SK-N-SH (cell line): ENCODE data around the gene ARID4B. TPM values are rescaled to one million over a fixed set of nuclear protein-coding genes. Genes with fewer than 3 reads are reported as not detected.
A peak's percentile ranks its signal among the peaks of the same experiment; 100 is the strongest.

Experiments used
- CTCF ChIA-PET: fragments of 300-600, 350-600 bp; formaldehyde crosslinking; extraction: SDS; loops from one replicate; lab custom pipeline; 2021; lab: Yijun Ruan, JAX
- POLR2A ChIA-PET: fragments of 350-600 bp; sonication (Branson Sonifier 250); formaldehyde crosslinking; extraction: SDS; loops from one replicate; lab custom pipeline; 2020; ENCODE audit warnings: antibody characterized with exemption, inconsistent platforms; lab: Yijun Ruan, JAX
- DNase-seq: peaks from one replicate; pipeline ENCODE4 v3.0.0; 2012
- H2AFZ ChIP-seq: fragments of 200-600 bp; sonication (generic); 2 replicates; pipeline ENCODE4 v1.8.1; 2016; ENCODE audit warnings: antibody characterized with exemption, mild to moderate bottlenecking, low read depth
- H3F3A ChIP-seq: fragments of 200-600 bp; sonication (generic); replicated peaks from 2 replicates; pipeline ENCODE3; 2016; ENCODE audit warnings: antibody characterized with exemption, mild to moderate bottlenecking; ENCODE audit not compliant: insufficient read depth
- H3K27ac ChIP-seq, 2 experiments: fragments of 200-500 bp in 1 of 2; fragments of 200-600 bp in 1 of 2; sonication (Bioruptor generic) in 1 of 2; sonication (generic), shearing (Covaris generic) in 1 of 2; 2 replicates each; pipeline versions ENCODE4 v1.5.1 to v1.6.1; 2014 to 2016; ENCODE audit warnings: low read depth in 2 of 2, inconsistent platforms in 1 of 2, low read length in 1 of 2, mild to moderate bottlenecking in 1 of 2, mixed read lengths in 1 of 2
- H3K27me3 ChIP-seq: fragments of 200-600 bp; sonication (generic), shearing (Covaris generic); 2 replicates; pipeline ENCODE4 v1.6.1; 2016; ENCODE audit warnings: mixed run types; ENCODE audit not compliant: insufficient read depth
- H3K36me3 ChIP-seq, 2 experiments: fragments of 200-500 bp in 1 of 2; fragments of 200-600 bp in 1 of 2; sonication (Bioruptor generic) in 1 of 2; sonication (generic) in 1 of 2; replicated peaks in 1 of 2; 2 replicates each; pipeline versions ENCODE3 to v1.5.1; 2014 to 2016; ENCODE audit warnings: low read length in 1 of 2, mild to moderate bottlenecking in 1 of 2; ENCODE audit not compliant: insufficient read depth in 2 of 2, control insufficient read depth in 1 of 2
- H3K4me1 ChIP-seq, 2 experiments: fragments of 200-500 bp in 1 of 2; fragments of 200-600 bp in 1 of 2; sonication (Bioruptor generic) in 1 of 2; sonication (generic), shearing (Covaris generic) in 1 of 2; 2 replicates each; pipeline versions ENCODE4 v1.5.1 to v1.6.1; 2014 to 2016; ENCODE audit warnings: low read depth in 1 of 2, low read length in 1 of 2, mixed run types in 1 of 2; ENCODE audit not compliant: insufficient read depth in 2 of 2, control insufficient read depth in 1 of 2
- H3K4me2 ChIP-seq: fragments of 200-600 bp; sonication (generic), shearing (Covaris generic); 2 replicates; pipeline ENCODE4 v1.6.1; 2017; ENCODE audit warnings: mixed run types
- H3K4me3 ChIP-seq, 2 experiments: fragments of 200-500 bp in 1 of 2; fragments of 200-600 bp in 1 of 2; sonication (Bioruptor generic) in 1 of 2; sonication (generic), shearing (Covaris generic) in 1 of 2; 2 replicates each; pipeline versions ENCODE4 v1.5.1 to v1.8.1; 2014 to 2016; ENCODE audit warnings: low read depth in 2 of 2, inconsistent platforms in 1 of 2, low read length in 1 of 2, mild to moderate bottlenecking in 1 of 2, mixed read lengths in 1 of 2, moderate library complexity in 1 of 2
- H3K79me2 ChIP-seq: fragments of 200-600 bp; sonication (generic); 2 replicates; pipeline ENCODE4 v1.8.1; 2017; ENCODE audit warnings: mild to moderate bottlenecking; ENCODE audit not compliant: insufficient read depth
- H3K9ac ChIP-seq: fragments of 200-600 bp; sonication (generic); 2 replicates; pipeline ENCODE4 v1.6.1; 2017; ENCODE audit warnings: mixed run types
- H3K9me2 ChIP-seq: fragments of 200-600 bp; sonication (generic); 2 replicates; pipeline ENCODE4 v1.6.1; 2017; ENCODE audit warnings: mixed run types
- H3K9me3 ChIP-seq: fragments of 200-600 bp; sonication (generic); 2 replicates; pipeline ENCODE4 v1.6.1; 2017; ENCODE audit warnings: mixed run types, mild to moderate bottlenecking, moderate library complexity
- H4K20me1 ChIP-seq: fragments of 200-600 bp; sonication (generic); 2 replicates; pipeline ENCODE4 v1.6.1; 2017; ENCODE audit warnings: mild to moderate bottlenecking, mixed run types; ENCODE audit not compliant: insufficient read depth
- CHD2 ChIP-seq: fragments of 150-350 bp; IDR thresholded peaks from 2 replicates; pipeline ENCODE4 v1.6.1; 2018; ENCODE audit warnings: low read length; ENCODE audit not compliant: partially characterized antibody
- ELF1 ChIP-seq: IDR thresholded peaks from 2 replicates; pipeline ENCODE4 v1.4.0; 2012
- EZH2phosphoT487 ChIP-seq: fragments of 200-600 bp; sonication (generic); IDR thresholded peaks from 2 replicates; pipeline ENCODE4 v1.6.1; 2017; ENCODE audit warnings: low read depth, mixed run types, mild to moderate bottlenecking, antibody characterized with exemption, moderate library complexity, borderline replicate concordance
- FOSL2 ChIP-seq: IDR thresholded peaks from 2 replicates; pipeline ENCODE4 v1.4.0; 2012; ENCODE audit warnings: low read depth, mild to moderate bottlenecking, moderate library complexity, borderline replicate concordance
- FOXJ3 ChIP-seq: sonication (generic); formaldehyde crosslinking; IDR thresholded peaks from 2 replicates; pipeline ENCODE4 v1.5.1; 2020; ENCODE audit warnings: mild to moderate bottlenecking, missing genetic modification reagents
- FOXM1 ChIP-seq: IDR thresholded peaks from 2 replicates; pipeline ENCODE4 v1.4.0; 2012; ENCODE audit warnings: low read depth, mild to moderate bottlenecking
- IRF3 ChIP-seq: fragments of 150-350 bp; IDR thresholded peaks from 2 replicates; pipeline ENCODE4 v1.6.1; 2016; ENCODE audit warnings: mild to moderate bottlenecking, low read depth, low read length
- JUND ChIP-seq: IDR thresholded peaks from 2 replicates; pipeline ENCODE4 v1.4.0; 2012
- MXI1 ChIP-seq: IDR thresholded peaks from 2 replicates; pipeline ENCODE4 v1.6.1; 2012; ENCODE audit warnings: mild to moderate bottlenecking, low read depth, low read length, improper control_type of control experiment
- NFIC ChIP-seq: IDR thresholded peaks from 2 replicates; pipeline ENCODE4 v1.4.0; 2012; ENCODE audit warnings: borderline replicate concordance
- NRF1 ChIP-seq: IDR thresholded peaks from 2 replicates; pipeline ENCODE4 v1.6.1; 2012; ENCODE audit warnings: low read depth, mild to moderate bottlenecking, low read length
- POLR2AphosphoS5 ChIP-seq: IDR thresholded peaks from 2 replicates; pipeline ENCODE4 v1.6.1; 2012; ENCODE audit warnings: low read depth, low read length
- RAD21 ChIP-seq: IDR thresholded peaks from 2 replicates; pipeline ENCODE4 v1.6.1; 2012; ENCODE audit warnings: mild to moderate bottlenecking, low read length
- RCOR1 ChIP-seq: fragments of 150-350 bp; IDR thresholded peaks from 2 replicates; pipeline ENCODE4 v1.6.1; 2017; ENCODE audit warnings: antibody characterized with exemption, low read length
- RXRA ChIP-seq: IDR thresholded peaks from 2 replicates; pipeline ENCODE4 v1.4.0; 2012; ENCODE audit warnings: low read depth, mild to moderate bottlenecking, borderline replicate concordance
- SIN3A ChIP-seq: IDR thresholded peaks from 2 replicates; pipeline ENCODE4 v1.6.1; 2012; ENCODE audit warnings: low read depth, mild to moderate bottlenecking, low read length, moderate library complexity, borderline replicate concordance
- SMC3 ChIP-seq: IDR thresholded peaks from 2 replicates; pipeline ENCODE4 v1.6.1; 2012; ENCODE audit warnings: low read depth, low read length, improper control_type of control experiment
- TAF1 ChIP-seq: IDR thresholded peaks from 2 replicates; pipeline ENCODE4 v1.6.1; 2012; ENCODE audit warnings: low read depth, mild to moderate bottlenecking, low read length, moderate library complexity, borderline replicate concordance
- USF2 ChIP-seq: fragments of 150-350 bp; IDR thresholded peaks from 2 replicates; pipeline ENCODE4 v1.6.1; 2017; ENCODE audit warnings: antibody characterized with exemption, low read length, low read depth, borderline replicate concordance
- ZBTB33 ChIP-seq: IDR thresholded peaks from 2 replicates; pipeline ENCODE4 v1.4.0; 2012; ENCODE audit warnings: low read depth, borderline replicate concordance
- WGBS: methylation state at CpG from one replicate; pipeline ENCODE4 v1.1.6; 2017; ENCODE audit warnings: low lambda C conversion rate; 5-methylcytosine and 5-hydroxymethylcytosine counted together
- polyA plus RNA-seq, 3 experiments: library from polyadenylated mRNA; depleted of rRNA; stranded (reverse); fragments of >200 nt; gene quantifications; 2 replicates each; pipeline ENCODE4 v1.2.3, GENCODE V29; 2012

The ARID4B gene
- polyA plus RNA-seq, 1 of the 3 experiments (the other 2 are of a cell fraction), result 4.4 TPM

GRCh38 chr1:235124111-235124510, 203.9 kb downstream of the ARID4B start:
- no peaks in the 10 kb centered on the region for H3K27me3 ChIP-seq
- no peak for DNase-seq
- TF ChIP-seq FOSL2 (no peak), EZH2phosphoT487 (no peak), RAD21 (no peak), CHD2 (no peak), SMC3 (no peak), POLR2AphosphoS5 (no peak), IRF3 (no peak), NRF1 (no peak), TAF1 (no peak), FOXM1 (no peak), ZBTB33 (no peak), USF2 (no peak), RXRA (no peak), RCOR1 (no peak), SIN3A (no peak), ELF1 (no peak), FOXJ3 (CRISPR knock-in tag) (no peak), JUND (no peak), NFIC (no peak), MXI1 (no peak)
- TF ChIP-seq, all 33 proteins: peak for 0
- H2AFZ ChIP-seq, result no peak overlapping the region
- ChIA-PET CTCF (interaction anchor here (0.9 to 4.9 kb wide), 2 partner anchors 20 to 293 kb away, joined by 5 to 25 read pairs; no protein-coding TSS in a partner anchor), POLR2A (no interaction called here)
- peaks cover 8% of the 10 kb centered on the region for H3F3A ChIP-seq
- H3K79me2 ChIP-seq, result peaks cover 95% of the 10 kb centered on the region
- 0 out of 2 replicates have a peak overlapping the region, but pooled peaks have one; percentile 18 for H3K4me2 ChIP-seq
- peaks cover 9 to 10% of the 10 kb centered on the region in 2 experiments; a peak in 3 of 4 replicates for H3K4me1 ChIP-seq
- 99% methylated on average over 9 of the region's 9 CpGs for WGBS
- H3K36me3 ChIP-seq, result peaks cover 36 to 40% of the 10 kb centered on the region in 2 experiments
- no peak overlapping the region; a peak in 1 of 4 replicates for H3K4me3 ChIP-seq
- no peak overlapping the region for H3K9ac ChIP-seq
- no peaks in the 10 kb centered on the region for H3K9me3 ChIP-seq
- peaks cover 80% of the 10 kb centered on the region for H4K20me1 ChIP-seq
- no peak overlapping the region for H3K27ac ChIP-seq
- no peaks in the 10 kb centered on the region for H3K9me2 ChIP-seq
